HG02588 (cell line): ENCODE measurements around the gene GPC6.

ENCODE experiments used
- ATAC-seq: cut with Tn5 transposase; IDR thresholded peaks from one replicate; pipeline ENCODE4 v1.9.1; 2021; ENCODE audit warnings: mild to moderate bottlenecking, moderate library complexity; ENCODE audit not compliant: unreplicated experiment

GPC6 gene

DNA sequence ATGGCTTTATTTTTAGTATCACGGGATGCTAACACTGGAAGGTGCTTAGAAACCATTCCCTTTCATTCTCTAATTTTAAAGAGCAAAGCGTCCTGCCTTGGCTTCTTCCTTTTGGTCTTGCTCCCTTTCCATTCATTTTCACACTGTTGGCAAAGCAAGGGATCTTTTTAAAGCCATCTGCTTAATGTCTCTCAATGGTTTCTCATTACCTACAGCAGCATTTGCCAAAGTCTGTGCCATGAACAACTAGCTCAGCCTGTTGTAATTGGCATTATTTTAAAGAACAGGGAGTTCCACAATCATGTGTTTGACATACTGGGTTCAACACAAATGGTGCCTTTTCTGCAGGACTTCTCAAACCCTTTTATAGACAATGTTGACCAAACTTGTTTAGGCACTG is 444.3 kb downstream of the GPC6 start:
- ATAC-seq, result no peak

- no peak for ATAC-seq
These were observed 446.4 kb downstream of the GPC6 start for GRCh38 chr13:93672996-93673395.

DNA sequence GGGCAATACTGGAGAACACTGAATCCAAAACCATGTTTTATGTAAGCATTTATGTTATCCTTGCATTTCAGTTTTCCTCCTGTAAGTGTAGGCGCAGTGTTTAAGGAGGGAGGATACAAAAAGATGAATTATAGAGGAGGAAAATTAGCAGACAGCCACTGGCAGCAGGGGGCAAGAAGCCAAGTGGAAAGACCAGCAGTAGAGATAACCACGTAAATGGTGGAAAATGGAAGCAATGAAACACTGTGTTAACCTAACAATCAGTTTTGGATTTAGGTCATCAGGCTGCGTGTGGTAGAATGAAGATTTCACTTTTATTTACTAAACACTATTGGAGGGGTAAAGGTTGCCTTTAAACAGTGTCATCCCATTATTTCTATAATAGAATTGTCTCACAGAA is 447.3 kb downstream of the GPC6 start:
- no peak for ATAC-seq

DNA sequence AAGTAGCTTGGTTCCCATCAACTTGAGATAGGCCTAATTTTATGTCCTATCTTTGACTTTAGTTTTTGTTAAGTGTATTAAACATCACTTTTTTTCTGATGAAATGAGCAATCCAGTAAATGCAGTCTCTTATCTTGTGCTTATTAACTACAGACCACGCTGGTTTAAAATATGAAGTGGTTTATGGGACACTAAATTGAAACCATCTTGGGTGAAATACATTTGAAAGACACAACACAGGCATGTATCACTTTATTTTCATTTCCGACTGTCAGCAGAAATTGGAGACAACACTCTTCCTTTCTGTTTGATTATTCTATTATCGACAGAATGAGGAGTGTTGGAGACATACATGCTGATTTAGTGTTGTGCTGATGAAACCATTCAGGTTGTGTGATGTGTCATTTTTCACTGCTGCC is 447.7 kb downstream of the GPC6 start:
- ATAC-seq, result no peak

- ATAC-seq, result no peak
These were observed 453.7 kb downstream of the GPC6 start for GRCh38 chr13:93680329-93680728.

DNA sequence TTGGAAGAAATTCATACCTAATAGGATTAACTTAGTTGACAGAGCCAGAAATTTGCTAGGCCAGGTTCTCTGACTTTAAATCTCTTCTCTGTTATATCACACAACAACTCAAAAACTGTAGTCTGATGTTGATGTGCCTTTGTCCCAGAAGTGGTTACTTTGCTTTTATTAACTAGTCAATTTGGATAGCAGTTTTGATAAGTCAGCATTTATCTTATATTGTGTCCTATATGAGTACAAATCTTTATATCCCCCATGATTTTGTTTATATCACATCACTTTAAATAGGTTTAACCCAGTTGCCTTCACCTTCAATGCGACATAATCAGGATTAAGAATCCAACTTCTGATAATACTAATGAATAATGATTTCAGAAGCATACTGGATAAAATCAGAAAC is 459.3 kb downstream of the GPC6 start:
- no peak for ATAC-seq

GRCh38 chr13:93686399-93686798 is 459.8 kb downstream of the GPC6 start:
- ATAC-seq, result no peak

GRCh38 chr13:93687261-93687660 is 460.7 kb downstream of the GPC6 start:
- no peak for ATAC-seq

GRCh38 chr13:93689333-93689732 is 462.7 kb downstream of the GPC6 start:
- ATAC-seq, result no peak

DNA sequence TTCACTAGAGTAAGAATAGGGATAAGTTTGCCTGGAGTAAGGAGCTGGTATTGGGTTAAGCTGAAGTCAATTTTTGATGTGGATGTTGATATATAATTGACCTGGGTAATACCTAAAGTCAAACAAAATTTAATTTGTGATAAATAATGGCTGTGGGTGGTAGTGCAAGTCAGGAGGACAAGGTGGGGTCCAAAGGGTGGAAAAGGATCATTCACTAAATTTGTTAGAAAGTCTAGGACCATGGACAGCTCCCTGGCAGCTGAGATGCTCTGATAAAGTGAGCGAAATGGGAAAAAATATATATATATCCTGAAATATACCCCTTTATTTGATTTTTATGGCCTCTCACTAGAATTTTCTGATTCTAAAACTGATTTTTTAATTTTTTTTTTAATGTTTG is 463.5 kb downstream of the GPC6 start:
- ATAC-seq, result no peak

GRCh38 chr13:93698016-93698613 is 471.5 kb downstream of the GPC6 start:
- no peak for ATAC-seq

- ATAC-seq, result no peak
These were observed 473.5 kb downstream of the GPC6 start for GRCh38 chr13:93700115-93700514.

DNA sequence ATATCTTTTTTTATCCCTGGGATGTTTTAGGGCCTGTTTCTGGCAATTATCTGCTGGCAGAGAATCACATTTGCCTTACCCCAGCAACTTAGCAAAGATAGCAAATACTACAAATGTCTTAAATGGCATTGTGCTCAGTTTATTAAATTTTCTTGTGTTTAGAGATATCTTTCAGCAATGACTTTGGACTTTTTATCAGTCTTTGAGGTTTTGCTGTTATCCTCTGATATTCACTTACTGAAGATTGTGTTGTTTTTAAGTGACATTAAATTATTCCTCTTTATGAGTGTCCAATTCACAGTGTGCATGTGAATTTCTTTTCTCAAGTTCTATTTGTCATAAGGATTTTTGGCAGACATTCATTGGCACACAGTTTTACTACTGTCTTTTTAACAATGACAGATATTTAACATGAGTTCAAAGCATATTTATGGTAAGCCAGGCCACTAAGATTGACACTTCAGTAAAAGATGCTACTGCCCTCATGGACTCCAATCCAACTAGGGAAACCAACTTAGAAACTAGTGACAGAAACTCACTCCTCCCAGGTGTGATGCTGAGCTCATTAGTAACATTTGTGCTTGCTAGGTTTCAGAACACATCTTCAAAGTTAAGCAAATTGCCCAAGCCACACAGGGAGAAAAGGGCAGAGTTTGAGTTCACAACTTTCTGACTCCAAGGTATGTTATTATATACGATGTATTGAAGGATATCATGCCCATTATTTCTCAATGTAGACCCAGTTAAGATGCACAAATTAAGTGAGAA is 481.9 kb downstream of the GPC6 start:
- ATAC-seq, result no peak

GRCh38 chr13:93709506-93710244 is 483.1 kb downstream of the GPC6 start:
- ATAC-seq, result no peak

DNA sequence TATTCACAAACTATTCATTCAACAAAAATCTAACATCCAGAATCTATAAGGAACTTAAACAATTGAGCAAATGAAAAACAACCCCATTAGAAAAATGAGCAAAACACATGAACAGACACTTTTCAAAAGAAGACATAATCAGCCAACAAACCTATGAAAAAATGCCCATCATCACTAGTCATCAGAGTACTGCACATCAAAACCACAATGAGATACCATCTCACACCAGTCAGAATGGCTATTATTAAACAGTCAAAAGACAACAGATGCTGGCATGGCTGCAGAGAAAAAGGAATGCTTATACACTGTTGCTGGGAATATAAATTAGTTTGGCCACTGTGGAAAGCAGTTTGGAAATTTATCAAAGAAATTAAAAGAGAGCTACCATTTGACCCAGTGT is 487.6 kb downstream of the GPC6 start:
- no peak for ATAC-seq

GRCh38 chr13:93715866-93716265 is 489.3 kb downstream of the GPC6 start:
- no peak for ATAC-seq

- ATAC-seq, result no peak
These were observed 490.0 kb downstream of the GPC6 start for GRCh38 chr13:93716623-93717022.

- ATAC-seq, result no peak
These were observed 494.9 kb downstream of the GPC6 start for GRCh38 chr13:93721483-93721882.

- no peak for ATAC-seq
These were observed 496.7 kb downstream of the GPC6 start for GRCh38 chr13:93723316-93723715.

DNA sequence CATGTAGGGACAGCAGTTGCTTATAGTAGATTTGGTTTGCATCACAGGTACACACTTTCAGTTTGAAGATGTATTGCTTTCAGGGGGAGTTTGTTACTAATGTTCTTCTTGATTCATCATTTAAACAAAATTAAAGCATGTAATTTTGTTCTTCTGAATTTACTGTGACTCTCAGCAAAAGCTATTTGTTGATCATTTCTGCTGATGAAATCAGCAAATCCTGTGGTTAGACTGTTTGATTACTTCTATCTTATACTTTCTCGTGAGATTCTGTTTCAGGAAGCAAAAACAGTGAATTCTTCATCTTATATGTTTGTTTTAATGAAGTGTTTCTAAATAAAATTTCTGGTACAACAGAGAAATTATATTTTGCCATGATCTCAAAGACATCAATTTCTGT is 497.6 kb downstream of the GPC6 start:
- no peak for ATAC-seq

DNA sequence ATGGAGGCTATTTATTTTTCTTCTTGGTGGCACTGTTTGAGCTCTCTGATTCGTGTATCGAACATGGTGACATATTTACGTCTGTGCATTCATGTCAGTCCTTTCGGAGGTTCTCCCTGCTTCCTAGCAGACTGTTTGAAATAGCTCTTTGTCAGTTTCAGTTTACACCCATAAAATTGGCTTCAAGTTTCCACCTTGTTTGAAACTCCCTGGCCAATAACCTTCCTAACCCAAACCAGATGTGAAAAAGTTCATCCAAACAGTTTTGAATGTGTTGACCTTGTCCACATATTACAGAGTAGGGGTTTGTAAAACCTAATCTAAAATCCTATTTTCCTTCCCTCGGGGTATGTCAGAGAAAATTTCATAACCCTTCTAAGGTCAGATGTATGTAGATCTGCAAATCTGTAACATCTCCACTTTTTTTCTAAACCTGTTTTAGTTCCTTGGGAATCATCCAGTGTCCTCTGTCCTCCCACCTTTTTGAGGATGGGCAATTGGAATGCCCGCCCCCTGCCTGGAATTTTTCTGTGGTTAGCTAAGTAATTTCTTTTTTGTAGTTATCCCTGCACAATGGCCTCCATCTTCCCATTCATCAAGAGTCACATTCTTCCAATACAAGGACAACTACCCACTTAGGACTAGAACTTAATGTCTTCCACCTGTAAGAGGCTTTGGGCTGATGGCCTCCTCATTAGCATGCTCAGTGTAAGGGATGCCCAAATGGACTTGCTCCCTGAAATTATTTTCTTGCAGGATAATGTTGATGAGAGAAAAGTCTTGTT is 499.8 kb downstream of the GPC6 start:
- ATAC-seq, result no peak
